NCI-H82 treated with DMSO at 0.1 percent for 48 hours (cell line): Measurements from ENCODE around the gene ZSWIM8.

ENCODE experiments used
- DNase-seq: peaks from one replicate; lab custom pipeline; 2025; ENCODE audit not compliant: unreplicated experiment; lab: John Stamatoyannopoulos, UW

The ZSWIM8 gene

DNA sequence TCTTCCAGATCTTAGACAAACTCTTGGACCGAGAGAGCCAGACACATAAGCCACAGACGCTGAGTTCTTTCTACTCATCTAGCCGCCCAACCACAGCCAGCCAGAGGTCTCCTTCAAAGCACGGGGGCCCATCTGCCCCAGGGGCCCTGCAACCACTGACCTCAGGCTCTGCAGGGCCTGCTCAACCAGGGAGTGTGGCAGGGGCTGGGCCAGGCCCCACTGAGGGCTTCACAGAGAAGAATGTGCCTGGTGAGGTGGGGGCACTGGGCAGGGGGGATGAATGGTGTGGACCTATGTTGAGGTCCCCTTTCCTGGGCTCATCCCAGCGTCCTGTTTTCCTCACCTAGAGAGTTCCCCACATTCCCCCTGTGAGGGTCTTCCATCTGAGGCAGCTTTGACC is 11.4 kb downstream of the ZSWIM8 start:
- DNase-seq: no peak

DNA sequence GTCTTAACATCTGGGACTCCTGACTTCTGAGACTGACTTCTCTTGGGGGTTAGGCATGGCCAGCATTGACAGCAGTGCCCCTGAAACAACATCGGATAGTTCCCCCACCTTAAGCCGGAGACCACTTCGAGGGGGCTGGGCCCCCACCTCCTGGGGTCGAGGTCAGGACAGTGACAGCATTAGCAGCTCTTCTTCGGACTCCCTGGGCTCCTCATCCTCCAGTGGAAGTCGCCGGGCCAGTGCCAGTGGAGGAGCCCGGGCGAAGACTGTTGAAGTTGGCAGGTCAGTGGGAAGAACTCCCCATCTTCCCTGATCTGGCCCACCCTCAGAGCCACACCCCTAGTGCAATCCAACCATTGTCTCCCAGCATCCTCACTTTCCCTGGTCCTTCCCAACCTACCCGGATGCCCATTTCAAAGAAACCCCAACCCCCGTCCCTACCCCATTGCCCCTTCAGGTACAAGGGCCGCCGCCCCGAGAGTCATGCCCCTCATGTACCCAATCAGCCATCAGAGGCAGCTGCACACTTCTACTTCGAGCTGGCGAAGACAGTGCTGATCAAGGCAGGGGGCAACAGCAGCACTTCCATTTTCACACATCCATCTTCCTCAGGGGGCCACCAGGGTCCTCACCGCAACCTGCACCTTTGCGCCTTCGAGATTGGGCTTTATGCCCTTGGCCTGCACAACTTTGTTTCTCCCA is 12.1 kb downstream of the ZSWIM8 start:
- no peak for DNase-seq

- no peak for DNase-seq
Observed at GRCh38 chr10:73798087-73798486, 12.7 kb downstream of the ZSWIM8 start.

DNA sequence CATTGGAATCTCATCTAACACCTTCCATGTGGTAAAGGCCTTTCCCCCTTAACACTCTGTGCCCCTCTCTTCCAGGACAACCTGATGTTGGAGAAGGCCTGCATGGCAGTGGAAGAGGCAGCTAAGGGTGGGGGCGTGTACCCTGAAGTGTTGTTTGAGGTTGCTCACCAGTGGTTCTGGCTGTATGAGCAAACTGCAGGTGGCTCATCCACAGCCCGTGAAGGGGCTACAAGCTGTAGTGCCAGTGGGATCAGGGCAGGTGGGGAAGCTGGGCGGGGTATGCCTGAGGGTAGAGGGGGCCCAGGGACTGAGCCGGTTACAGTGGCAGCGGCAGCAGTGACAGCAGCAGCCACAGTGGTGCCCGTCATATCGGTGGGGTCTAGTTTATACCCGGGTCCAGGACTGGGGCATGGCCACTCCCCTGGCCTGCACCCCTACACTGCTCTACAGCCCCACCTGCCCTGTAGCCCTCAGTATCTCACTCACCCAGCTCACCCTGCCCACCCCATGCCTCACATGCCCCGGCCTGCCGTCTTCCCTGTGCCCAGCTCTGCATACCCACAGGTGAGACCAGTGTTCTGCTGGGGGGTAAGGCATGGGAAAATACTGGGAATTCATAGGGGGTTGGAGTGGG is 13.6 kb downstream of the ZSWIM8 start:
- no peak for DNase-seq

DNA sequence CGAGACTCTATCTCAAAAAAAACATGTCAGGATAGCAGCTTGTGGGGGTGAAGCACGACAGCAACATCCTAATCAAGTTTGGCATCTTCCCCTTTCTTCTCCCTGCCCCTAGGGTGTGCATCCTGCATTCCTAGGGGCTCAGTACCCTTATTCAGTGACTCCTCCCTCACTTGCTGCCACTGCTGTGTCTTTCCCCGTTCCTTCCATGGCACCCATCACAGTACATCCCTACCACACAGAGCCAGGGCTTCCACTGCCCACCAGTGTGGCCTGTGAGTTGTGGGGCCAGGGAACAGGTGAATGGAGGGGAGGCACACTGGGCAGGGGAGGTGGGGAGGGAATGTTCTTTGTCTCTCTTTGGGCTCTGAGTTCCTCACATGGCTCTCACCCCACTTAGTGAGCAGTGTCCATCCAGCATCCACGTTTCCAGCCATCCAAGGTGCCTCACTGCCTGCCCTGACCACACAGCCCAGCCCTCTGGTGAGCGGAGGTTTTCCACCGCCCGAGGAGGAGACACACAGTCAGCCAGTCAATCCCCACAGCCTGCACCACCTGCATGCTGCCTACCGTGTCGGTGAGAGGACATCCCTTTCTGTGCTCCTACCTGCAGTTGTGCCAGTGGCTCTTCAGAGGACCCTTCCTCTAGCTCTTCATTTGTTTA is 14.6 kb downstream of the ZSWIM8 start:
- DNase-seq: no peak

DNA sequence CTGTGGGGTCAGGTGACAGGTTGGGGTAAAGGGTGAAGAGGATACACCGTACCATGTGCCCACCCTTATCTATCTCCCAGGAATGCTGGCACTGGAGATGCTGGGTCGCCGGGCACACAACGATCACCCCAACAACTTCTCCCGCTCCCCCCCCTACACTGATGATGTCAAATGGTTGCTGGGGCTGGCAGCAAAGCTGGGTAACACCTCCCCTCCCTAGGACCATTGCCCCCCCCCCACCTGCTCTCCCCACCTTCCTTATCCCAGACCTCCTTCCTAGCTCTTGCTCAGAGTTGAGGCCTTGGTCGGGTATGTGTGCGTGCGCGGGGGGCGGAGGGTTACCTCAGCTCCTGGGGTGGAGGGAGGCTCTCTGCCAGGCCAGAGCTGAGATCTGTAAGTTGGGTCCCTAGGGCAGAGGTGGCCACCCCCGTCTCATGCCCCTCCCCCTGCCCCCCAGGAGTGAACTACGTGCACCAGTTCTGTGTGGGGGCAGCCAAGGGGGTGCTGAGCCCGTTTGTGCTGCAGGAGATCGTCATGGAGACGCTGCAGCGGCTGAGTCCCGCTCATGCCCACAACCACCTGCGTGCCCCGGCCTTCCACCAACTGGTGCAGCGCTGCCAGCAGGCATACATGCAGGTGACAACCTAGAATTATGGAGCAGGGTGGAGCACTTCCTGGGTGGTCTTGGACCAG is 15.3 kb downstream of the ZSWIM8 start:
- DNase-seq: no peak

DNA sequence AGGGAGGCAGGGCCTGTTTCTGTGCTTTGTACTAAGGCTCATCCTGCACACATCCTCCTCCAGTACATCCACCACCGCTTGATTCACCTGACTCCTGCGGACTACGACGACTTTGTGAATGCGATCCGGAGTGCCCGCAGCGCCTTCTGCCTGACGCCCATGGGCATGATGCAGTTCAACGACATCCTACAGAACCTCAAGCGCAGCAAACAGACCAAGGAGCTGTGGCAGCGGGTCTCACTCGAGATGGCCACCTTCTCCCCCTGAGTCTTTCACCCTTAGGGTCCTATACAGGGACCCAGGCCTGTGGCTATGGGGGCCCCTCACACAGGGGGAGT is 15.8 kb downstream of the ZSWIM8 start:
- DNase-seq: no peak

DNA sequence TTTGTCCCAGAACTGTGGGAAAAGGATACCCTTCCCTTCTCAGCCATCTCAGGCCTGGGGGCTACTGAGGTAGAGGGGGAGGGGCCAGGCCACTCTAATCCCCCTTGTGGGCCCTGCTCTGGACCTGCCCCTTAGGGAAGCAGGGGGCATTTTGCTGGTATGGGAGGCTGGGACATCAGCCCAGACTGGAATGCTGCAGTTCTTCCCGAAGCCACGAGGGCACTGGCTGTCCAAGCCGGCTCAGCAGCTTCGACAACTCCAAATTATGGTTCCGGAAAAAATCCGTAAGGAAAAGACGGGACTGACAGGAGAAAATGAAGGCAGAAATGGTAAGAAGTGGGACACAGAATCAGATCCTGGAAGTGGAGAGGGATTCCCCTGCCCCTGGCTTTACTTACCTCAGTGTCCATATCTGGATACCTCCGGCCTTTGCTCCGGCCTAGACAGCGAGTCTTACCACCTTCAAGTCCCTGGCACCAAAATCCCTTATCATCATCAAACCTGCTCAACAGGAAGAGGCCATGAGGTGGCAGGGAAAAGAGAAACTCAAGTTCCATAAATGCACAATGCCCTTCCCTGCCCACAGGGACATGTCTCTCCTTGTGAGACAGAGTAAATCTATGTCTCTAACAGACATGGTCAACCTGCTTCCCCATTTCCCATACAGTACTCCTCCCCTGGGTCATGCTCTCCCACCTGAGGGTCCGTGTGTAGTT is 17.0 kb downstream of the ZSWIM8 start:
- DNase-seq: no peak

DNA sequence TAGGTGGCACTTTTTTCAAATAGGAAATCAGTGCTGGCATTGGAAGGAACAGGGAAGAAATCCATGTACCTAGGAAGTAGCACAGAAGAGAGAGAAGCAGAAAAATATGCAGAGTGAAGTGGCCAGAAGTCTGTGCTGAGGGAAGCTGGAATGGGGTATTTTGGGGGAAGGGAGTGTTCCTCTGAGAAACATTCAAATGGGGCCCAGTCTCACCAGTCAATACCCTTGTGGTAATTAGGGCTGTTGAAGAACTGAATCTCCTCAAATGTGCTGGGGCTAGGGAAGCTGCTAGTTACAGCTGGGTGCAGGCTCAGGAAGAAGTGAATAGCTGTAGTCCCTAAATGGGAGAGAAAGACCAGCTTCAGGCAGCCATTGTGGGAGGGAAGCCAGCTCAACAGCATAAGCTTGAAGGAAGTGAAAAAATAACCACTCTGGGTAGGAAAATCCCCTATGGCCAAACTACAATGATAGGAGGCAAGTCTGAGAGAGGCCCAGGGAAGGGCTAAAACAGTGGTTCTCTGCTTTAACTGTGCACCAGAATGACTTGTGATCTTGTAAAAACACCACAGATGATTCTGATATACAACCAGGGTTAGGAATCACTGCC is 18.4 kb downstream of the ZSWIM8 start:
- no peak for DNase-seq

DNA sequence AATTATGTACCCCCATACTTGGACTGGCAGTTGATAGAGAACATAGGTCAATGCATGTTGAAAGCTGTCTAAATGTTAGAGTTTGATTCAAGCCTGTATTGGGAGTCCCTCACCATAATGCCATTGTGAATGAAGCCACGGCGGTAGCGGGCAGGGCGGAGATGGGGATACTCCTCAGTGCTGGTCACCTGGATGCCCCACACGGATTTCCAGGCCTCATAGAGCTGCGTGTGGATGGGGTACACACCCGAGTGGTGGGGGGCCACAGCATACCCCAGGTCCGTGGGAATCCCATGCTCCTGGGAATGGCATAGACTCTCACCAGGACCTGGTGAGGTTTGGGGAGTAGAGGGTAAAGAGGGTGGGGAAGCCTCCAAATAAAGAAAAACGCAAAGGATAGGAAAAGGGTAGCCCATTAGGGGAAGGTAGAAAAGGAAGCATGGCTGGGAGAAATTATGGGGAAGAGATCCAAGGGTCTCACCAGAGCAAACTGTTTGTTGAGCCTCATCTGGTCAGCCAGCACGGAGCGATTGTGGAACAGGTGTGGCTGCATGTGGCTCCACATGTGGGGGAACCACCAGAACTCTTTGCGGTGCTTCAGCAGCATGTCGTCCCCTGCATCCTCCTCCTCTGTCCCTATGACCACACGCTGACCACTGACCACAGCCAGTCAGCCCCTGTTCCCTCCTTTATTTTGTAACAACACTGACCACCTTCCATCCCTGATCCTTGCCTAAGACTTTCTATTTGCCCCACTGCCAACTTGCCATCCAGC is 21.0 kb downstream of the ZSWIM8 start:
- DNase-seq: no peak

DNA sequence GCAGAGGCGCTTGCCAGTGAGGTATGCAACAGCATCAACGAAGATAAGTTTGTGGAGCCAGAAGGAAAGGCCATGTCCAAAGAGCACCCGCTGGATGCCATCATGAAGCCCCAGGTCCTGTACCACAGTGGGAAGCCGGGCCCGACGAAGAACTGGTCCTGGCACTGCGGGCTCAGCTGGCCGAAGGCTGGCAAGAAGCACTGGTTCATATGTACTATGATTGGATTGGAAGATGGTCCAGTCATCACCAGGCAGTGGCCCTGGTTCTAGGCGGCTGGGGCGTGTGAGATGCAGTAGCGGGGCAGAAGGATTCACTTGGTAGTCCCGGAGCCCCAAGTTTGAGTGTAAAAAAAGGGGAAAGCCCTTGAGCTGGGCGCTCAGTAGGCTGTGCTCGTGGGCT is 22.1 kb downstream of the ZSWIM8 start:
- no peak for DNase-seq

DNA sequence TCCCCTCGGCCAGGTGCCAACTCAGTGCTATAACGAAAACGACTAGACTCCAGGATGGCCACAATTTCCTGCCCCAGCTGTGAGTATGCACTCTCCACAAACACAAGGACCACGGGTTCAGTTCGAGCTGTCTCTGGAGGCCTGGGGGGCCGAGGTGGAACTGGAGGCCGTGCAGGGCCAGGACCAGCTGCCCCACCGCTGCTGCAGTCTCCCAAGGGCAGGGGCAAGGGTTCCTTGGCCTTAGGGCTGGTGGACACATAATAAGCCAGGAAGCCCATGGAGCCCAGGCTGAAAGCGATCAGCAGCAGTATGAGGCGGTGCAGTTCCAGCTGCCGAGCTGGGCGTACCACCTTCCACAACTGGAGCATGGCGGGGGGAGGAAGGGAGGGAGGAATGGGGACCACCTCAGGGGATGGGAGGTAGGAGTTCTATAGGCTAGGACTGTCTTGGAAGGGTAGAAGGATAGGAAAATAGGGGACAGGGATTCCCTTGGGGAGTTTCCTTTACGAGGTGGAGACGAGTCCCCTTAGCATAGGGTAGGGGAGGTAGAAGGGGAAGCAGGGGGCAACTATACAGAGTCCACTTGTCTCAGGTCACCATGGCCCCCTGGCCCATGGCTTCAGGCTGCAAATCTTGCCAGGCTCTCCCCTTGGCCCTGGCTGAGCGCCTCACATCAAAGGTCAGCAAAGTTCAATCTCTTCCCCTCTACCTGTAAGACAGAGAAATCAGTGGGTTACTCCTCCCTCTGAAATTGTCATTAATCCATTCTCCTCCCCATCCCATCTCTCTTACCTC is 22.8 kb downstream of the ZSWIM8 start:
- no peak for DNase-seq

- no peak for DNase-seq
Observed at GRCh38 chr10:73809061-73809818, 23.8 kb downstream of the ZSWIM8 start.

GRCh38 chr10:73810358-73810734 is 24.9 kb downstream of the ZSWIM8 start:
- no peak for DNase-seq

GRCh38 chr10:73810735-73811465 is 25.5 kb downstream of the ZSWIM8 start:
- no peak for DNase-seq

- DNase-seq: no peak
Observed at GRCh38 chr10:73812657-73813056, 27.3 kb downstream of the ZSWIM8 start.

GRCh38 chr10:73813333-73813732 is 27.9 kb downstream of the ZSWIM8 start:
- DNase-seq: no peak

GRCh38 chr10:73814276-73814895 is 29.0 kb downstream of the ZSWIM8 start:
- no peak for DNase-seq
